WTC11 (cell line): ENCODE data around the gene VCP. TPM values are rescaled to one million over a fixed set of nuclear protein-coding genes. Genes with fewer than 3 reads are reported as not detected.

Source experiments
- ATAC-seq: fragments of 200-7000 bp; cut with Tn5 transposase; 2 replicates; pipeline ENCODE4 v1.10.0; 2021; ENCODE audit warnings: mild to moderate bottlenecking, moderate library complexity
- CTCF ChIA-PET: fragments of 300-600 bp; sonication (Branson Sonifier 250); formaldehyde crosslinking; loops from one replicate; lab custom pipeline; 2021; ENCODE audit warnings: antibody characterized with exemption; lab: Charles Lee
- POLR2A ChIA-PET: fragments of 350-600 bp; sonication (Branson Sonifier 250); formaldehyde crosslinking; loops from one replicate; lab custom pipeline; 2021; ENCODE audit warnings: antibody characterized with exemption; lab: Charles Lee
- DNase-seq: peaks from one replicate; pipeline ENCODE4 v3.0.0; 2021; ENCODE audit warnings: low spot score
- H3K27ac Mint-ChIP-seq: 2 replicates; pipeline ENCODE4 v1.8.0; 2021; ENCODE audit warnings: mixed read lengths
- H3K27me3 Mint-ChIP-seq: 2 replicates; pipeline ENCODE4 v1.8.0; 2021; ENCODE audit warnings: low read depth, mild to moderate bottlenecking, moderate library complexity, mixed read lengths
- H3K36me3 Mint-ChIP-seq: 2 replicates; pipeline ENCODE4 v1.8.0; 2021; ENCODE audit warnings: mixed read lengths
- H3K4me1 Mint-ChIP-seq: 2 replicates; pipeline ENCODE4 v1.8.0; 2022; ENCODE audit warnings: mixed read lengths
- H3K4me3 Mint-ChIP-seq: 2 replicates; pipeline ENCODE4 v1.8.0; 2021; ENCODE audit warnings: mild to moderate bottlenecking, moderate library complexity, mixed read lengths
- H3K9me3 Mint-ChIP-seq: 2 replicates; pipeline ENCODE4 v1.8.0; 2021; ENCODE audit warnings: mixed read lengths
- ESRRA ChIP-seq: sonication (generic); formaldehyde crosslinking; IDR thresholded peaks from 2 replicates; pipeline ENCODE4 v1.8.1; 2022; ENCODE audit warnings: mild to moderate bottlenecking, missing genetic modification reagents, borderline replicate concordance
- GABPB1 ChIP-seq: sonication (generic); formaldehyde crosslinking; IDR thresholded peaks from 2 replicates; pipeline ENCODE4 v1.8.1; 2023; ENCODE audit warnings: mild to moderate bottlenecking, missing genetic modification reagents
- IRF2 ChIP-seq: sonication (generic); formaldehyde crosslinking; IDR thresholded peaks from 2 replicates; pipeline ENCODE4 v1.8.0; 2022; ENCODE audit warnings: low read depth, missing genetic modification reagents, borderline replicate concordance
- SP1 ChIP-seq: sonication (generic); formaldehyde crosslinking; conservative IDR thresholded peaks from 2 replicates; pipeline ENCODE4 v1.8.1; 2022; ENCODE audit warnings: missing genetic modification reagents
- TEAD4 ChIP-seq: sonication (generic); formaldehyde crosslinking; IDR thresholded peaks from 2 replicates; pipeline ENCODE4 v1.8.0; 2022; ENCODE audit warnings: mild to moderate bottlenecking, missing genetic modification reagents
- ZNF263 ChIP-seq: sonication (generic); formaldehyde crosslinking; IDR thresholded peaks from 2 replicates; pipeline ENCODE4 v1.8.1; 2022; ENCODE audit warnings: low read depth, mild to moderate bottlenecking, moderate library complexity, missing genetic modification reagents
- ZNF671 ChIP-seq: fragments of 250-450 bp; sonication (Bioruptor Pico); IDR thresholded peaks from 2 replicates; pipeline ENCODE4 v1.8.0; 2021; ENCODE audit warnings: mild to moderate bottlenecking
- total RNA-seq: library from RNA; stranded (reverse); gene quantifications from 3 replicates; pipeline ENCODE4 v1.2.3, GENCODE V29; 2021
- TF ChIP-seq, protein P1 (sequence below): sonication (generic); formaldehyde crosslinking; IDR thresholded peaks from 2 replicates; pipeline ENCODE4 v1.8.1; 2023; ENCODE audit warnings: mild to moderate bottlenecking, moderate library complexity, missing genetic modification reagents
- TF ChIP-seq, protein P2 (sequence below): sonication (generic); formaldehyde crosslinking; IDR thresholded peaks from 2 replicates; pipeline ENCODE4 v1.8.0; 2023; ENCODE audit warnings: missing genetic modification reagents, mild to moderate bottlenecking, borderline replicate concordance
- TF ChIP-seq, protein P3 (sequence below): fragments of 200-600 bp; IDR thresholded peaks from 2 replicates; pipeline ENCODE4 v1.8.0; 2022; ENCODE audit warnings: antibody characterized with exemption
- TF ChIP-seq, protein P4 (sequence below): sonication (generic); formaldehyde crosslinking; IDR thresholded peaks from 2 replicates; pipeline ENCODE4 v1.8.1; 2022; ENCODE audit warnings: mild to moderate bottlenecking, moderate library complexity, missing genetic modification reagents
- TF ChIP-seq, protein P5 (sequence below): fragments of 250-450 bp; sonication (Bioruptor Pico); IDR thresholded peaks from 2 replicates; pipeline ENCODE4 v1.9.0; 2021; ENCODE audit warnings: moderate library complexity, mild to moderate bottlenecking, inconsistent platforms, borderline replicate concordance
- TF ChIP-seq, protein P6 (sequence below): sonication (generic); formaldehyde crosslinking; IDR thresholded peaks from 2 replicates; pipeline ENCODE4 v1.8.1; 2022; ENCODE audit warnings: low read depth, mild to moderate bottlenecking, moderate library complexity, missing genetic modification reagents, borderline replicate concordance
- TF ChIP-seq, protein P7 (sequence below): sonication (generic); formaldehyde crosslinking; IDR thresholded peaks from 2 replicates; pipeline ENCODE4 v1.8.0; 2022; ENCODE audit warnings: mild to moderate bottlenecking, missing genetic modification reagents
- TF ChIP-seq, protein P8 (sequence below): sonication (generic); formaldehyde crosslinking; IDR thresholded peaks from 2 replicates; pipeline ENCODE4 v1.8.0; 2023; ENCODE audit warnings: mild to moderate bottlenecking, missing genetic modification reagents

The VCP gene
- total RNA-seq, 1 experiment from 2014 or later, result 386 TPM

DNA sequence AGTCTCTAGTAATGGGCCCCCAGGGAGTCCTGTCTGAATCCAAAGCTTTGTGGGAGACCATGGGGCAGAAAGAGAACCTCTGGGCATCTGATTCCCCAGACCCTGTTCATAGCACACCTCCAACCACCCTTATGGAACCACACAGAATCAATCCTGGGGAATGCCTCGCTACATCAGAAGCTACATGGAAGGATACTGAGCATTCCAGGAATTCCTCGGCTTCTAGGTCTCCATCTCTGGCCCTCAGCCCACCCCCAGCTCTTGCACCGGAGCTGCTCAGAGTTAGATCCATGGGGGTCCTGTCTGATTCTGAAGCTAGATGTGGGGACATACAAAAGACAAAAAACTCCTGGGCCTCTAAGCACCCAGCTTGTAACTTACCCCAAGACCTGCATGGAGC, 28.4 kb downstream of the VCP start:
- TF ChIP-seq, protein P1, sequence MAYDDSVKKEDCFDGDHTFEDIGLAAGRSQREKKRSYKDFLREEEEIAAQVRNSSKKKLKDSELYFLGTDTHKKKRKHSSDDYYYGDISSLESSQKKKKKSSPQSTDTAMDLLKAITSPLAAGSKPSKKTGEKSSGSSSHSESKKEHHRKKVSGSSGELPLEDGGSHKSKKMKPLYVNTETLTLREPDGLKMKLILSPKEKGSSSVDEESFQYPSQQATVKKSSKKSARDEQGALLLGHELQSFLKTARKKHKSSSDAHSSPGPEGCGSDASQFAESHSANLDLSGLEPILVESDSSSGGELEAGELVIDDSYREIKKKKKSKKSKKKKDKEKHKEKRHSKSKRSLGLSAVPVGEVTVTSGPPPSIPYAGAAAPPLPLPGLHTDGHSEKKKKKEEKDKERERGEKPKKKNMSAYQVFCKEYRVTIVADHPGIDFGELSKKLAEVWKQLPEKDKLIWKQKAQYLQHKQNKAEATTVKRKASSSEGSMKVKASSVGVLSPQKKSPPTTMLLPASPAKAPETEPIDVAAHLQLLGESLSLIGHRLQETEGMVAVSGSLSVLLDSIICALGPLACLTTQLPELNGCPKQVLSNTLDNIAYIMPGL (CRISPR knock-in tag), result no peak
- TF ChIP-seq TEAD4 (CRISPR knock-in tag), result peak; percentile 41; the same call in 1 of the 2 replicates
- Mint-ChIP-seq H3K4me3 (no peak overlapping the region), H3K27me3 (no peaks in the 10 kb centered on the region), H3K27ac (no peak overlapping the region), H3K9me3 (peaks cover 17% of the 10 kb centered on the region), H3K4me1 (peaks cover 20% of the 10 kb centered on the region), H3K36me3 (peaks cover 32% of the 10 kb centered on the region)
- CTCF ChIA-PET, result interaction anchor here (0.7 to 2.6 kb wide), 7 partner anchors 11 to 621 kb away, joined by 3 to 16 read pairs (median 4); partner anchors contain the start of genes ARHGEF39 and VCP
- POLR2A ChIA-PET, result interaction anchor here (0.7 to 1.3 kb wide), 3 partner anchors 28 to 50 kb away, joined by 3 to 8 read pairs (median 3); partner anchors contain the start of genes FANCG and VCP
- DNase-seq, result peak; percentile 21
- peak; percentile 83 for ATAC-seq

DNA sequence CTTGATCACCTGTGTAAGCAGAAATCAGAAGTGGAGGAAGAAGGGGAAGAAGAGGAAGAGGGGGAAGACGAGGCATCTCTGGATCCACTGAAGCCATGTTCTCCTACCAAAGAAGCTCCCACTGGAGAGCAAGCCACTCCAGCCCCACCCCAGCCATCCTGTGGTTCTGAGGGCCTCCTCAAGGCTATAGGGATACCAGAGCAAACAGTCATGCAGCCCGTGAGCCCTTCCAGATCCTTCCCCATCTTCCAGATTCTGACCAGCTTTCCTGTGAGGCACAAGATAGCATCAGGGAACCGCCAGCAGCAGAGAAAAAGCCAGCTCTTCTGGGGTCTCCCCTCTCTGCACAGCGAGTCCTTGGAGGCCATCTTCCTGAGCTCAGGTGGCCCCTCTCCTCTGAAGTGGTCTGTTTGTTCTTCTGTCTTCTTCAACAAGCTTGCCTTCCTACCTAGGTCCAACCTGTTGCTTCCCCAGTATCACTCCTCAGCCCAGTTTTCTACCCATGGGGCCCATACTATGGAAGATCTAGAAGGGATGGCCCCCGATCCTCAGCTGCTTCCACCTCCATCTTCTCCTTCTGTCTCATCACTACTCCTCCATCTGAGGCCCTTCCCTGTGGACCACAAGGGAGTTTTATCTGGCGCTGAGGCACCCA, 29.4 kb downstream of the VCP start:
- TF ChIP-seq, protein P2, sequence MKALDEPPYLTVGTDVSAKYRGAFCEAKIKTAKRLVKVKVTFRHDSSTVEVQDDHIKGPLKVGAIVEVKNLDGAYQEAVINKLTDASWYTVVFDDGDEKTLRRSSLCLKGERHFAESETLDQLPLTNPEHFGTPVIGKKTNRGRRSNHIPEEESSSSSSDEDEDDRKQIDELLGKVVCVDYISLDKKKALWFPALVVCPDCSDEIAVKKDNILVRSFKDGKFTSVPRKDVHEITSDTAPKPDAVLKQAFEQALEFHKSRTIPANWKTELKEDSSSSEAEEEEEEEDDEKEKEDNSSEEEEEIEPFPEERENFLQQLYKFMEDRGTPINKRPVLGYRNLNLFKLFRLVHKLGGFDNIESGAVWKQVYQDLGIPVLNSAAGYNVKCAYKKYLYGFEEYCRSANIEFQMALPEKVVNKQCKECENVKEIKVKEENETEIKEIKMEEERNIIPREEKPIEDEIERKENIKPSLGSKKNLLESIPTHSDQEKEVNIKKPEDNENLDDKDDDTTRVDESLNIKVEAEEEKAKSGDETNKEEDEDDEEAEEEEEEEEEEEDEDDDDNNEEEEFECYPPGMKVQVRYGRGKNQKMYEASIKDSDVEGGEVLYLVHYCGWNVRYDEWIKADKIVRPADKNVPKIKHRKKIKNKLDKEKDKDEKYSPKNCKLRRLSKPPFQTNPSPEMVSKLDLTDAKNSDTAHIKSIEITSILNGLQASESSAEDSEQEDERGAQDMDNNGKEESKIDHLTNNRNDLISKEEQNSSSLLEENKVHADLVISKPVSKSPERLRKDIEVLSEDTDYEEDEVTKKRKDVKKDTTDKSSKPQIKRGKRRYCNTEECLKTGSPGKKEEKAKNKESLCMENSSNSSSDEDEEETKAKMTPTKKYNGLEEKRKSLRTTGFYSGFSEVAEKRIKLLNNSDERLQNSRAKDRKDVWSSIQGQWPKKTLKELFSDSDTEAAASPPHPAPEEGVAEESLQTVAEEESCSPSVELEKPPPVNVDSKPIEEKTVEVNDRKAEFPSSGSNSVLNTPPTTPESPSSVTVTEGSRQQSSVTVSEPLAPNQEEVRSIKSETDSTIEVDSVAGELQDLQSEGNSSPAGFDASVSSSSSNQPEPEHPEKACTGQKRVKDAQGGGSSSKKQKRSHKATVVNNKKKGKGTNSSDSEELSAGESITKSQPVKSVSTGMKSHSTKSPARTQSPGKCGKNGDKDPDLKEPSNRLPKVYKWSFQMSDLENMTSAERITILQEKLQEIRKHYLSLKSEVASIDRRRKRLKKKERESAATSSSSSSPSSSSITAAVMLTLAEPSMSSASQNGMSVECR, result no peak
- TF ChIP-seq, protein P3, sequence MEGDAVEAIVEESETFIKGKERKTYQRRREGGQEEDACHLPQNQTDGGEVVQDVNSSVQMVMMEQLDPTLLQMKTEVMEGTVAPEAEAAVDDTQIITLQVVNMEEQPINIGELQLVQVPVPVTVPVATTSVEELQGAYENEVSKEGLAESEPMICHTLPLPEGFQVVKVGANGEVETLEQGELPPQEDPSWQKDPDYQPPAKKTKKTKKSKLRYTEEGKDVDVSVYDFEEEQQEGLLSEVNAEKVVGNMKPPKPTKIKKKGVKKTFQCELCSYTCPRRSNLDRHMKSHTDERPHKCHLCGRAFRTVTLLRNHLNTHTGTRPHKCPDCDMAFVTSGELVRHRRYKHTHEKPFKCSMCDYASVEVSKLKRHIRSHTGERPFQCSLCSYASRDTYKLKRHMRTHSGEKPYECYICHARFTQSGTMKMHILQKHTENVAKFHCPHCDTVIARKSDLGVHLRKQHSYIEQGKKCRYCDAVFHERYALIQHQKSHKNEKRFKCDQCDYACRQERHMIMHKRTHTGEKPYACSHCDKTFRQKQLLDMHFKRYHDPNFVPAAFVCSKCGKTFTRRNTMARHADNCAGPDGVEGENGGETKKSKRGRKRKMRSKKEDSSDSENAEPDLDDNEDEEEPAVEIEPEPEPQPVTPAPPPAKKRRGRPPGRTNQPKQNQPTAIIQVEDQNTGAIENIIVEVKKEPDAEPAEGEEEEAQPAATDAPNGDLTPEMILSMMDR, result no peak
- no peak for TF ChIP-seq ZNF263 (CRISPR knock-in tag)
- no peak overlapping the region for H3K4me3 Mint-ChIP-seq
- no peak overlapping the region for H3K27ac Mint-ChIP-seq
- CTCF ChIA-PET, result interaction anchor here (0.6 to 2.6 kb wide), 6 partner anchors 8 to 143 kb away, joined by 3 to 16 read pairs (median 4); partner anchors contain the start of gene VCP
- POLR2A ChIA-PET, result no interaction called here
- peaks cover 17% of the 10 kb centered on the region for H3K9me3 Mint-ChIP-seq
- H3K36me3 Mint-ChIP-seq, result peaks cover 23% of the 10 kb centered on the region
- ATAC-seq, result no peak
- H3K27me3 Mint-ChIP-seq, result no peaks in the 10 kb centered on the region
- peaks cover 20% of the 10 kb centered on the region for H3K4me1 Mint-ChIP-seq
- no peak for DNase-seq

DNA sequence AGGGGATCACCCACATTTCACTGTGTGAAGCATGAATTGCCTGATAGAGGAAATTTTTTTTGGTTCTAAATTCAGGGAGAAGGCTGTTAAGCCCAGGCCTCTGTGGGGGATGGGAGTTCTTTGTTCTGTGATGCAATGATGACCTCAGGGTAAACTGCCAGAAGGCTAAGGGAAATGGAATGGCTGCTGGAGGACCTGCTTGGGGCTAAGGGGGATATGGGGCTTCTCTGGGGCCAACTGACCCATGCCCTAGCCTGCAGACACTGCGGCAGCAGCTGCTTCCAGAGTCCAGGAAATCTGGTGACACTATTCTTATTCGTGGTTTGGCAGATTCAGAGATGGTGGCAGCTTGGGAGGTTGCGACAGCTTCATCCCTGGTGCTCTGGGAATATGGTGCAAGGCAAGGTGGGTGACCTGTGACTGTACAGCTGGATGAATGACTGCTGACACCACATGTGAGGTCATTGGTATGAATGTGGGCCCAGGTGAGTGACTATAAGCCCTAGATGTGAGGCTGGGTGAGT, 30.3 kb downstream of the VCP start:
- H3K27me3 Mint-ChIP-seq, result no peaks in the 10 kb centered on the region
- no peak overlapping the region for H3K4me3 Mint-ChIP-seq
- CTCF ChIA-PET, result interaction anchor here (0.9 to 1.1 kb wide), 2 partner anchors 9 to 48 kb away, joined by 3 to 8 read pairs; no protein-coding TSS in a partner anchor
- POLR2A ChIA-PET, result no interaction called here
- H3K4me1 Mint-ChIP-seq, result peaks cover 20% of the 10 kb centered on the region
- DNase-seq (no peak), ATAC-seq (no peak; the same call in 1 of the 2 replicates)
- H3K9me3 Mint-ChIP-seq, result peaks cover 17% of the 10 kb centered on the region
- no peak overlapping the region for H3K27ac Mint-ChIP-seq
- peaks cover 19% of the 10 kb centered on the region for H3K36me3 Mint-ChIP-seq
- TF ChIP-seq, protein P4, sequence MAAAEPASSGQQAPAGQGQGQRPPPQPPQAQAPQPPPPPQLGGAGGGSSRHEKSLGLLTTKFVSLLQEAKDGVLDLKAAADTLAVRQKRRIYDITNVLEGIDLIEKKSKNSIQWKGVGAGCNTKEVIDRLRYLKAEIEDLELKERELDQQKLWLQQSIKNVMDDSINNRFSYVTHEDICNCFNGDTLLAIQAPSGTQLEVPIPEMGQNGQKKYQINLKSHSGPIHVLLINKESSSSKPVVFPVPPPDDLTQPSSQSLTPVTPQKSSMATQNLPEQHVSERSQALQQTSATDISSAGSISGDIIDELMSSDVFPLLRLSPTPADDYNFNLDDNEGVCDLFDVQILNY (CRISPR knock-in tag), result no peak
- no peak for TF ChIP-seq GABPB1 (CRISPR knock-in tag)
- TF ChIP-seq IRF2 (CRISPR knock-in tag), result no peak
- TF ChIP-seq, protein P5, sequence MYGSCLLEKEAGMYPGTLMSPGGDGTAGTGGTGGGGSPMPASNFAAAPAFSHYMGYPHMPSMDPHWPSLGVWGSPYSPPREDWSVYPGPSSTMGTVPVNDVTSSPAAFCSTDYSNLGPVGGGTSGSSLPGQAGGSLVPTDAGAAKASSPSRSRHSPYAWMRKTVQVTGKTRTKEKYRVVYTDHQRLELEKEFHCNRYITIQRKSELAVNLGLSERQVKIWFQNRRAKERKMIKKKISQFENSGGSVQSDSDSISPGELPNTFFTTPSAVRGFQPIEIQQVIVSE (CRISPR knock-in tag), result no peak
- TF ChIP-seq SP1 (CRISPR knock-in tag), result no peak
- TF ChIP-seq, protein P6, sequence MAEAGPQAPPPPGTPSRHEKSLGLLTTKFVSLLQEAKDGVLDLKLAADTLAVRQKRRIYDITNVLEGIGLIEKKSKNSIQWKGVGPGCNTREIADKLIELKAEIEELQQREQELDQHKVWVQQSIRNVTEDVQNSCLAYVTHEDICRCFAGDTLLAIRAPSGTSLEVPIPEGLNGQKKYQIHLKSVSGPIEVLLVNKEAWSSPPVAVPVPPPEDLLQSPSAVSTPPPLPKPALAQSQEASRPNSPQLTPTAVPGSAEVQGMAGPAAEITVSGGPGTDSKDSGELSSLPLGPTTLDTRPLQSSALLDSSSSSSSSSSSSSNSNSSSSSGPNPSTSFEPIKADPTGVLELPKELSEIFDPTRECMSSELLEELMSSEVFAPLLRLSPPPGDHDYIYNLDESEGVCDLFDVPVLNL (CRISPR knock-in tag), result no peak
- TF ChIP-seq, protein P7, sequence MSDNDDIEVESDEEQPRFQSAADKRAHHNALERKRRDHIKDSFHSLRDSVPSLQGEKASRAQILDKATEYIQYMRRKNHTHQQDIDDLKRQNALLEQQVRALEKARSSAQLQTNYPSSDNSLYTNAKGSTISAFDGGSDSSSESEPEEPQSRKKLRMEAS (CRISPR knock-in tag), result no peak
- TF ChIP-seq, protein P8, sequence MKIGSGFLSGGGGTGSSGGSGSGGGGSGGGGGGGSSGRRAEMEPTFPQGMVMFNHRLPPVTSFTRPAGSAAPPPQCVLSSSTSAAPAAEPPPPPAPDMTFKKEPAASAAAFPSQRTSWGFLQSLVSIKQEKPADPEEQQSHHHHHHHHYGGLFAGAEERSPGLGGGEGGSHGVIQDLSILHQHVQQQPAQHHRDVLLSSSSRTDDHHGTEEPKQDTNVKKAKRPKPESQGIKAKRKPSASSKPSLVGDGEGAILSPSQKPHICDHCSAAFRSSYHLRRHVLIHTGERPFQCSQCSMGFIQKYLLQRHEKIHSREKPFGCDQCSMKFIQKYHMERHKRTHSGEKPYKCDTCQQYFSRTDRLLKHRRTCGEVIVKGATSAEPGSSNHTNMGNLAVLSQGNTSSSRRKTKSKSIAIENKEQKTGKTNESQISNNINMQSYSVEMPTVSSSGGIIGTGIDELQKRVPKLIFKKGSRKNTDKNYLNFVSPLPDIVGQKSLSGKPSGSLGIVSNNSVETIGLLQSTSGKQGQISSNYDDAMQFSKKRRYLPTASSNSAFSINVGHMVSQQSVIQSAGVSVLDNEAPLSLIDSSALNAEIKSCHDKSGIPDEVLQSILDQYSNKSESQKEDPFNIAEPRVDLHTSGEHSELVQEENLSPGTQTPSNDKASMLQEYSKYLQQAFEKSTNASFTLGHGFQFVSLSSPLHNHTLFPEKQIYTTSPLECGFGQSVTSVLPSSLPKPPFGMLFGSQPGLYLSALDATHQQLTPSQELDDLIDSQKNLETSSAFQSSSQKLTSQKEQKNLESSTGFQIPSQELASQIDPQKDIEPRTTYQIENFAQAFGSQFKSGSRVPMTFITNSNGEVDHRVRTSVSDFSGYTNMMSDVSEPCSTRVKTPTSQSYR (CRISPR knock-in tag), result no peak
- TF ChIP-seq ZNF263 (CRISPR knock-in tag), result no peak
- no peak for TF ChIP-seq ESRRA (CRISPR knock-in tag)
- no peak for TF ChIP-seq ZNF671 (CRISPR knock-in tag)
